Right ventricle myocardium inferior (tissue), 1 donor: Measurements from ENCODE around the gene DNAJB6. TPM values are rescaled to one million over a fixed set of nuclear protein-coding genes. Genes with fewer than 3 reads are reported as not detected.

Experiments
- ATAC-seq: fragments of 200-7000 bp; cut with Tn5 transposase; one replicate; pipeline ENCODE4 v1.9.1; 2020; ENCODE audit warnings: mild to moderate bottlenecking, moderate library complexity
- DNase-seq: peaks from one replicate; pipeline ENCODE4 v3.0.0; 2021; ENCODE audit errors: missing footprints
- intact Hi-C: fragments of 100-400 bp; cut with DNase I; formaldehyde crosslinking; loops from one replicate; pipeline ENCODE4 v1.11.0; 2022
- total RNA-seq: library from RNA; stranded (reverse); fragmentation: NEBNext Ultra II Directional; extraction: Animal tissue kit (Norgen Biotek cat#: 25700); gene quantifications from one replicate; pipeline ENCODE4 v1.2.1, GENCODE V29; 2021
- donor health status: DM: no; HTN: yes; CAD: no; lungs with severe emphysema.

Gene DNAJB6
- total RNA-seq, 1 donor from 2014 or later: 195 TPM

GRCh38 chr7:157402911-157403534 is 66.2 kb downstream of the DNAJB6 start:
- intact Hi-C loops: no loop called here
- no peak for ATAC-seq
- DNase-seq: no peak

DNA sequence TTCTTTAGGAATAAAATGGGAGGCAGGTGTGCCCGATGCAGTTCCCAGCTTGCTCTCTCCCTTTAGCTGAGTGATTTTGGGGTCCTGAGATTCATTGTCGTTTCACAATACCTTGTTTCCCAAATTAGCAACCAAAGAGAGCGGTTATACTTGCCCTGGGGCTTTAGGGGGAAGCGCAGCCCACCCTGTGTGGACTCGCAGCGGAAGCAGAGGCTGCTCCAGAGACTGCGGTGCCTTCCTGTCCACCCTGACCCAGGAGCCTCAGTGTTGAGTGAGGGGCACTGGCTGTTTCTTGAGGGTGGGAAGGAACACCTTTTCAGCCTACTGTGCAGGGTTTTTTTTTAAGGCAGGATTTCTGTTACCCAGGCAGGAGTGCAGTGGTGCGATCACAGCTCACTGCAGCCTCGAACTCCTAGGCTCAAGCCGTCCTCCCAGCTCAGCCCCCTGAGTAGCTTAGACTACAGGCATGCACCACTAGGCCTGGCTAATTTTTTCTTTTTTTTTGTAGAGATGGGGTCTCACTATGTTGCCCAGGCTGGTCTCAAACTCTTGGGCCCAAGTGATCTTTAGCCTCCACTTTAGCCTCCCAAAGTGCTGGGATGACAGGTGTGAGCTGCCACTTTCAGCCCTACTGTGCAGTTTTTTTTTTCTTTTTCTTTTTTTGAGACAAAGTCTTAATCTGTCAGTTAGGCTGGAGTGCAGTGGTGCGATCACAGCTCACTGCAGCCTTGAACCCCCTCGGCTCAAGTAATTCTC is 67.0 kb downstream of the DNAJB6 start:
- DNase-seq: no peak
- intact Hi-C loops: no loop called here

DNA sequence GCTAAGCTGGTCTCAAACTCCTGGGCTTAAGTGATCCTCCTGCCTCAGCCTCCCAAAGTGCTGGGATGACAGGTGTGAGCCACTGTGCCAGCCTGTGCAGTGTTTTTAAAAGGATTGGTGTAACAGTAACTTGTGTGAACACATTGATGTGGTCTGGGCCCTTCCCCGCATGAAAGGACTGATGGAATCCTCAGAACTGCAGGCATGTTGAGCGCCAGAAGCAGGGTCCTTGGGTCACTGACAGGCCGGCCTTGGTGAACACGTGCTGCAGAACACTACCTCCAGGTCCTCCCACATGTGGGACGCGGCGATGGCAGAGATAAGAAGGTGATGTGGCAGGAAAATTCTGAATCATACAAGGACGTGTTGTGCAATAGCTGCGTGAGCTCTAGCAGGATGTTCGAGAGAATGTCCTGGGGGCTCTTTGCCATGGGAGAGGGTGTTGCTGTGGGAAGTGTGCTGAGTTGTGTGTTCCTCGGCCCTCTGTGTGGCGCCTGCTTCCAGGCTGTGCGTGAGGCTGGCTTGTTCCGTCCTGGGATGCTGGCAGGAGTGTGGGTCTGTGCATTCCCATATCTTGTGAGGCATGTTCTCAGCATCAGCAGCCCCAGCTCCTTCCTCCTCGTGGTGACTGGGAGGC is 68.2 kb downstream of the DNAJB6 start:
- ATAC-seq: peak; percentile 30
- intact Hi-C loops: no loop called here
- DNase-seq: no peak

More for the DNA sequence above, 67.0 kb downstream of the DNAJB6 start:
- ATAC-seq: no peak

- no peak for ATAC-seq
- no peak for DNase-seq
Observed at GRCh38 chr7:157405501-157405900, 68.7 kb downstream of the DNAJB6 start.

GRCh38 chr7:157405914-157406810 is 69.4 kb downstream of the DNAJB6 start:
- ATAC-seq: peak; percentile 62
- intact Hi-C loops: no loop called here

More at GRCh38 chr7:157405501-157405900, 68.7 kb downstream of the DNAJB6 start:
- intact Hi-C loops: no loop called here

GRCh38 chr7:157406971-157407370 is 70.2 kb downstream of the DNAJB6 start:
- ATAC-seq: no peak
- no peak for DNase-seq
- intact Hi-C loops: no loop called here

More at GRCh38 chr7:157405914-157406810, 69.4 kb downstream of the DNAJB6 start:
- DNase-seq: peak; percentile 74

- intact Hi-C loops: no loop called here
- no peak for ATAC-seq
- no peak for DNase-seq
Observed at GRCh38 chr7:157407512-157408257, 70.9 kb downstream of the DNAJB6 start.

DNA sequence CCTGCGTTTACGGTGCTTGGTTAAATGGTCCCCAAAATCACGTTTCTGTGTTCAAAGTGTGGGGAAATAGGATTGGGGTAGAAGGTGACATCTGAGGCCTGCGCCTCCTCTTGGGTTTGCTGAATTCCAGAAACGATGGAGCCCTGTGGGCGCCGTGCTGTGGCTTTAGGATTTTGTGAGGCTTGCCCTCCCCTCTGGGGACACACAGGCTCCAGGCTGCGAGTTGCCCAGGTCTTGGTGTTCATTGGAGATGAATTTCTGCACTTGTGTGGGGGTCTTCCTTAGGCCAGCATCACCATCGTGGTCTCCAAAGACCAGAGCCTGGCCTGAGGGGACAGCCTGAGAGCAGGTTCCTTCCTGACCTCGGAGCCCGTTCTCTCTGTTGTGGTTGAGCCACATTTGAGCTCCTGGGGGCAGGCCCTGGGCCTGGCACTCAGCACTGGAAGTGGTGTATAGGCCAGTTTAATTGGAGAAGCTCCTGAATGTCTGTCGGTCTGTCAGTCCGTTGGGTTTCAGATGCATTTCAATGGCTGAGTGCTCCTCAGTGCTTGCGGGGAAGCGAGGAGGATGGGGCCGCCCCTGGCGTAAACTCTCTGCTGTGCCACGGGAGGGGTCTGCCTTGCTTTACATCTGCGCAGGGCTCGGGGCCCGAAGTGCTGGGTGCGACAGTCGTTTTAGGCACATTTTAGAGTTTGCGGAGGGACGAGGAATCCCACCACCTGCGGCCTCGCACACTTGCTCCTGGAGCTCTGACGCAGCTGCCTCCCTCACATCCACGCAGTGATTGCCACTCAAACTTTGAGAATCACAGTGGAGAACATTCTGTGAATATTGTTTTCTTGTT is 71.7 kb downstream of the DNAJB6 start:
- intact Hi-C loops: no loop called here
- no peak for DNase-seq
- no peak for ATAC-seq

GRCh38 chr7:157409149-157409752 is 72.4 kb downstream of the DNAJB6 start:
- intact Hi-C loops: no loop called here
- DNase-seq (no peak), ATAC-seq (no peak)

- DNase-seq (peak; percentile 59), ATAC-seq (no peak)
- intact Hi-C loops: no loop called here
Observed at GRCh38 chr7:157409753-157410727, 73.2 kb downstream of the DNAJB6 start.

GRCh38 chr7:157410831-157411556 is 74.2 kb downstream of the DNAJB6 start:
- intact Hi-C loops: no loop called here
- ATAC-seq: no peak
- DNase-seq: no peak

DNA sequence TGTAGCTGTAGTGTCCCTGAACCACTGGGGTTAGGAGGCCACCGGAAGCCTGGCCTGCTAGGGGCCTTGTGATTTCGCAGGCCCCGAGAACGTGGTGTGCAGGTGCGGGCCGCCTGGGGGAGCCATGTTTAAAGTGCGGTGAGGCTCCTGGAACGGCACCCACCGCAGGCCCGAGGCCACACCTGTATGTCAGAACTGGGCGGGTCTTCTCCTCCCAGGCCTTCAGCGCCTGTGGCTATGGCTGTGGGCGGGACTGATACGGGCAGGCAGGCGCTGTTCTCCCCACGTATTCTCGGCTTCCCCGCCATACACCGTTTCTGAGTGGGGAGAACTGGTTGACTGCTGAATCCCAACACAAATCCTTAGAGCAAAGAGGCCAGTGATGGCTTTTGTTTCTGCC is 74.8 kb downstream of the DNAJB6 start:
- ATAC-seq: no peak
- DNase-seq: no peak
- intact Hi-C loops: no loop called here

DNA sequence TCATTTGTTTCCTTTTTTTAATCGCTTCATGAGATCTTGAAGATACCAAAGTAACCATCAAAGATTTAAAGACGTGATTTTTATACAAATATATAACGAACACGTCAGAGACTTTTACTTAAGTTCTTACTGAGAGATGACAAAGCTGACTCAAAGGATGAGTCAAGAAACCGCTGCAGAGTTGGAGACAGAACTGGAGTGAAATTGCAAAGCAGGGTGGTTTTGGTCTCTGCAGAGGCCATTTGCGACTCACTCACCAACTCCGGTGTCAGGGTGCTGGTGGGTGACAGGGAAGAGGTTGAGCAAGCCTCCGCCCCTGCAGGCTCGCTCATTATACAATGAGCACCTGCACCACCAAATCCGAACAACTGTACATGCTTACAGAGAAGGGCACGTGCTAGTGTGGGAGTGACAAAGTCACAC is 75.2 kb downstream of the DNAJB6 start:
- intact Hi-C loops: no loop called here
- ATAC-seq (no peak), DNase-seq (no peak)

DNA sequence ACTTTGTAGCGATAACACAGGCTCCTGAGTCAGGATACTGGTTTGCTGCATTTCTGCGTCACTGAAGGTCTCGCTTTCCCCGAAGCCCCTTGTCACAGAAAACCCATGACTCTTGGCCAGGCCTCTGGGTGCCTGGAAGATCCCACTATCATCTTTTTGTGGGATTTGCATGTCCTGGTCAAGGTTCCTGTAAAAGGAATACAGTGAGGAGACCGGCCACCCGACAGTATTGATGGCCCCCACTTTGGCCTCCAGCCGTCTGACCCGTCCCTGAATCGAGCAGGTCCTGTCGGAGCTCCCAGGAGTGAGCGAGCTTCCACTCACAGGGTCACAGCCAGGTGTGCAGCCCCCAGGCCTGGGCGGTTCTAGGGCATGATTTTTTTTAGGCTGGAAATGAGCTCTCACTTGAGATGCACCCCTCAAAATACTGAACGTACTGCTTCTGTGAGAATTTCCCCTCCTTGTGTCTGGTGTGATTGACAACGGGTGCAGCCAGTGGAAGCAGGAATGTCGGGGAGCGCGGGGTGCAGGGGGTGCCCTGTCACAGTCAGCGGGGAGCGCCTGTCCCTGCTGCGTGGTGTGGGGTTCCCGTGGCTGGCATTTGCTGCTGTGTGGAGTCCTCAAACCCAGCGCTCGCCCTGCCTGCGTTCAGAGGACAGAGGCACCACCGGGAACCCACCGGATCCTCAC is 75.8 kb downstream of the DNAJB6 start:
- no peak for ATAC-seq
- intact Hi-C loops: no loop called here
- peak; percentile 66 for DNase-seq
